Lung (tissue), 12 donors: ENCODE results near the gene MALAT1. TPM values are rescaled to one million over a fixed set of nuclear protein-coding genes. Genes with fewer than 3 reads are reported as not detected.

Experiments
- ATAC-seq: fragments of 200-7000 bp; cut with Tn5 transposase; one replicate; pipeline ENCODE4 v1.9.1; 2020; ENCODE audit warnings: moderate number of reproducible peaks; ENCODE audit not compliant: insufficient read depth, low FRiP score
- DNase-seq, 3 donors: peaks; one replicate each; pipeline ENCODE4 v3.0.0-alpha.2; 2013 to 2017
- H3K27ac ChIP-seq, 2 donors: one replicate each; pipeline ENCODE4 v1.5.1; 2013; ENCODE audit warnings: mild to moderate bottlenecking in 2 of 2, moderate library complexity in 2 of 2, control low read depth in 1 of 2, inconsistent platforms in 1 of 2, low read depth in 1 of 2, low read length in 1 of 2
- H3K27me3 ChIP-seq, 3 donors: one replicate each; pipeline ENCODE4 v1.5.1; 2013; ENCODE audit warnings: low read length in 2 of 3; ENCODE audit not compliant: control insufficient read depth in 3 of 3, insufficient read depth in 3 of 3
- H3K36me3 ChIP-seq, 4 donors: one replicate each; pipeline ENCODE4 v1.5.1; 2013; ENCODE audit warnings: low read length in 4 of 4, mild to moderate bottlenecking in 1 of 4, moderate library complexity in 1 of 4; ENCODE audit not compliant: control insufficient read depth in 4 of 4, insufficient read depth in 4 of 4
- H3K4me1 ChIP-seq, 5 donors: one replicate each; pipeline ENCODE4 v1.5.1; 2013; ENCODE audit warnings: low read length in 5 of 5, mild to moderate bottlenecking in 2 of 5, moderate library complexity in 1 of 5; ENCODE audit not compliant: control insufficient read depth in 5 of 5, insufficient read depth in 5 of 5
- H3K4me3 ChIP-seq: one replicate; pipeline ENCODE4 v1.5.1; 2013; ENCODE audit warnings: mild to moderate bottlenecking, control low read depth, moderate library complexity
- H3K9ac ChIP-seq, 2 donors: one replicate each; pipeline ENCODE4 v1.5.1; 2013; ENCODE audit warnings: low read length in 2 of 2, control low read depth in 1 of 2; ENCODE audit not compliant: insufficient read depth in 1 of 2
- H3K9me3 ChIP-seq, 4 donors: one replicate each; pipeline ENCODE4 v1.5.1; 2013; ENCODE audit warnings: low read length in 3 of 4, mild to moderate bottlenecking in 1 of 4, moderate library complexity in 1 of 4; ENCODE audit not compliant: control insufficient read depth in 4 of 4, insufficient read depth in 3 of 4
- WGBS, 2 donors: extraction: QIAGEN DNeasy Blood & Tissue Kit; methylation state at CpG; one replicate each; pipeline ENCODE4 v1.1.7; 2013; 5-methylcytosine and 5-hydroxymethylcytosine counted together
- polyA plus RNA-seq, 2 donors: library from polyadenylated mRNA; stranded (reverse); fragments of 200-250 nt; gene quantifications; one replicate each; pipeline ENCODE4 v1.2.1, GENCODE V29; 2013
- total RNA-seq, 2 donors: library from RNA; depleted of rRNA in 1 of 2; stranded (reverse); fragments of >200 nt in 1 of 2; gene quantifications; one replicate each; pipeline ENCODE4 v1.2.1, GENCODE V29; 2014 to 2021
- TF ChIP-seq, protein P1 (sequence below): IDR thresholded peaks from 2 replicates; pipeline ENCODE4 v1.5.1; 2012; ENCODE audit warnings: mild to moderate bottlenecking; ENCODE audit errors: control extremely low read depth, extremely low read depth
- donor health status: control.
- donor health status: control.
- donor health status: Bipolar disorder and iron deficiency.
- donor health status: healthy.
- donor health status: DM: yes; HTN: yes; CAD: no.

MALAT1 gene
- total and polyA plus RNA-seq, 4 donors = 125 to 48,332 (median 6,799) TPM

DNA sequence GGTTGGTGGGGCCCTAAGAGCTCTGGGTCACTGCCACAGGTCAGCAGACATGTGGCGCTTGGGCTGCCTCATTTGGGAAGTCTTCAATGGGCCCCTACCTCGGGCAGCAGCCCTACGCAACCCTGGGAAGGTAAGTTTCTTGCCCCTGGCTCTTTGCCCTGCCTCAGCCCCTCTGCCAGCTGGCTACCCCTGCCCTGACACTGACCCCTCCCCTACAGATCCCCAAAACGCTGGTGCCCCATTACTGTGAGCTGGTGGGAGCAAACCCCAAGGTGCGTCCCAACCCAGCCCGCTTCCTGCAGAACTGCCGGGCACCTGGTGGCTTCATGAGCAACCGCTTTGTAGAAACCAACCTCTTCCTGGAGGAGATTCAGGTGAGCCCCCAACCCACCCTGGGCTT lies 27.9 kb downstream of the MALAT1 start:
- H3K4me3 ChIP-seq = no peak overlapping the region
- DNase-seq (no peak), ATAC-seq (no peak)
- peaks cover 5 to 20% (median 10%) of the 10 kb centered on the region in 5 donors for H3K4me1 ChIP-seq
- WGBS, 2 donors = 90 to 94% methylated on average over 8 of the region's 8 CpGs
- no peak overlapping the region for H3K27ac ChIP-seq
- H3K9me3 ChIP-seq = no peaks in the 10 kb centered on the region
- H3K9ac ChIP-seq = no peak overlapping the region
- H3K36me3 ChIP-seq = peaks cover 11 to 30% (median 22%) of the 10 kb centered on the region in 4 donors
- H3K27me3 ChIP-seq = no peaks in the 10 kb centered on the region
- TF ChIP-seq, protein P1, sequence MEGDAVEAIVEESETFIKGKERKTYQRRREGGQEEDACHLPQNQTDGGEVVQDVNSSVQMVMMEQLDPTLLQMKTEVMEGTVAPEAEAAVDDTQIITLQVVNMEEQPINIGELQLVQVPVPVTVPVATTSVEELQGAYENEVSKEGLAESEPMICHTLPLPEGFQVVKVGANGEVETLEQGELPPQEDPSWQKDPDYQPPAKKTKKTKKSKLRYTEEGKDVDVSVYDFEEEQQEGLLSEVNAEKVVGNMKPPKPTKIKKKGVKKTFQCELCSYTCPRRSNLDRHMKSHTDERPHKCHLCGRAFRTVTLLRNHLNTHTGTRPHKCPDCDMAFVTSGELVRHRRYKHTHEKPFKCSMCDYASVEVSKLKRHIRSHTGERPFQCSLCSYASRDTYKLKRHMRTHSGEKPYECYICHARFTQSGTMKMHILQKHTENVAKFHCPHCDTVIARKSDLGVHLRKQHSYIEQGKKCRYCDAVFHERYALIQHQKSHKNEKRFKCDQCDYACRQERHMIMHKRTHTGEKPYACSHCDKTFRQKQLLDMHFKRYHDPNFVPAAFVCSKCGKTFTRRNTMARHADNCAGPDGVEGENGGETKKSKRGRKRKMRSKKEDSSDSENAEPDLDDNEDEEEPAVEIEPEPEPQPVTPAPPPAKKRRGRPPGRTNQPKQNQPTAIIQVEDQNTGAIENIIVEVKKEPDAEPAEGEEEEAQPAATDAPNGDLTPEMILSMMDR = no peak

DNA sequence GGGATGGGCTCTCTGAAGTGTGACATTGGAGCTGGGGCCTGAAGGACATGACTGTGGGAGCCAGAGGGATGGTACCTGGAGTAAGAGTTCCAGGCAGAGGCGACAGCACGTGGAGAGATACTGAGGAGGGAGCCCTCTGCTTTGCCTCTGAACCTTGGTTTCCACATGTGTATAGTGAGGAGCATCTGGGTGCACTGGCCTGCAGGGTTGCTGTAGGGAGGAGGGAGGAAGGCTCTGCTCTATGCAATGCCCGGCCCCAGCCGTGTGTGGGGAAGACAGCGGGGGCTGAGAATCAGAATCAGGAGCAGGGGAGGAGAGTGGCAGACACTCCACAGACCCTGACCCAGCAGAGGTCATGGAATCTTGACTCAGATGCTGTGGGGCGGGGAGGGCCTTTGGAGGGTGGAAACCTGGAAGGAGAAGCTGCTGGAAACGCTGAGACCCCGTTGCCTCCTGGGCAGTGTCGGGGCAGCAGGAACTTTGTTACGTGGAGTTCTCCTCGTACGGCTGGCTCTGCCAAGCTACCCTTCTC lies 30.0 kb downstream of the MALAT1 start:
- H3K27ac ChIP-seq = no peak overlapping the region
- TF ChIP-seq, protein P1 = no peak
- no peak overlapping the region for H3K4me3 ChIP-seq
- H3K9me3 ChIP-seq = no peaks in the 10 kb centered on the region
- no peak for ATAC-seq
- H3K4me1 ChIP-seq = peaks cover 5 to 16% (median 10%) of the 10 kb centered on the region in 5 donors
- H3K9ac ChIP-seq = no peak overlapping the region
- DNase-seq = no peak
- peaks cover 11 to 42% (median 28%) of the 10 kb centered on the region in 4 donors for H3K36me3 ChIP-seq
- no peaks in the 10 kb centered on the region for H3K27me3 ChIP-seq
- 91 to 95% methylated on average over 12 of the region's 12 CpGs for WGBS, 2 donors

DNA sequence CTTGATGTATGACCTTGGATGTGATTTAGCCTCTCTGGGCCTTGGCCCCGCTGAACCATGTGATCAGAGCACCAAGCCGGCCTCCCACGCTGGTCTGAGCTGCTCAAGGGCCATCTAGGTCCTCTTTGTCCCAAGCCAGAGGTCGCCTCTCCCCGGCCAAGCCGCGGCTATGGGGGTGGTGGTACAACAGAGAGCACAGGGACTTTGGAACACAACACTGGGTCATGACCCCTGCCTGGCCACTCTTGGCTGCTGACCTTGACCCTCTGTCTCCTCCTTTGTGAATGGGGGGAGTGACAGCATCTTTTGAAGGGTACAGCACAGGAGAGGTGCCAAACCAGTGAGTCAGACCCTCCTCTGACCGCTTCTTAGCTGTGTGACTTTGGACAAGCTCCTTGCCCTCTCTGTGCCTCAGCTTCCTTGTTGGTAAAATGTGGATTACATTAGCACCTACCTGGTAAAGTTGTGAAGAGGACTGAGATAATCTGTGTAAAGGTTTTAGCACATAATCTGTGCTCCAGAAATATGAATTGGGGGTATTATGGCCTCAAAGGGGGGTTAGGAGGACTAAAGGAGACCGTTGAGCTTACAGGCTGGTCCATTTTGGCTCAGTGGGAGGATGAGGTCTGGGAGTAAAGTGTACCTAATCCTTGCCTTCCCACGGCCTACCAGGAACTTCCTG lies 30.8 kb downstream of the MALAT1 start:
- DNase-seq (no peak), ATAC-seq (no peak)
- 86 to 88% methylated on average over 10 of the region's 10 CpGs for WGBS, 2 donors
- Histone ChIP-seq H3K27ac (no peak overlapping the region), H3K9me3 (no peaks in the 10 kb centered on the region), H3K36me3 (peaks cover 11 to 43% (median 28%) of the 10 kb centered on the region in 4 donors), H3K27me3 (no peaks in the 10 kb centered on the region), H3K9ac (no peak overlapping the region), H3K4me3 (no peak overlapping the region), H3K4me1 (peaks cover 5 to 10% (median 7%) of the 10 kb centered on the region in 5 donors)
- TF ChIP-seq, protein P1 = no peak

DNA sequence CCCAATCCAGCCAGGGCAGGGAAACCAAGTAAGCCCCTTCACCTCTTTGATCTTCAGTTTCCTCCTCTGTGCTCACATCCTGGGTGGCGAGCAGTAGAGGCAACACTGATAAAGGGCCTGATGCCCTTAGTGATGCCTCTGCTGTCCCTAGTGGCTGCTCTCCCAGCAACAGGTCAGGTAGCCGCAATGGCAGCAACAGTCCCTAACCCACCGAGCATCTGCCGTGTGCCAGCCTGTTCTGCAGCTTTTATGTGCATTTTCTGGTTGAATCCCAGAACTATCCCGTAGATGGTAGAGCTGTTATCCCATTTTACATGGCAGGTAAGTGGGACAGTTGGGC lies 31.3 kb downstream of the MALAT1 start:
- no peaks in the 10 kb centered on the region for H3K27me3 ChIP-seq
- ATAC-seq = no peak
- peaks cover 11 to 47% (median 29%) of the 10 kb centered on the region in 4 donors for H3K36me3 ChIP-seq
- no peak overlapping the region for H3K9ac ChIP-seq
- no peak for DNase-seq
- peaks cover 5 to 10% (median 7%) of the 10 kb centered on the region in 5 donors for H3K4me1 ChIP-seq
- TF ChIP-seq, protein P1 = no peak
- 87 to 88% methylated on average over 5 of the region's 5 CpGs for WGBS, 2 donors
- no peak overlapping the region for H3K27ac ChIP-seq
- no peaks in the 10 kb centered on the region for H3K9me3 ChIP-seq
- no peak overlapping the region for H3K4me3 ChIP-seq
